ENCODE data around the gene INHBB.

DNA sequence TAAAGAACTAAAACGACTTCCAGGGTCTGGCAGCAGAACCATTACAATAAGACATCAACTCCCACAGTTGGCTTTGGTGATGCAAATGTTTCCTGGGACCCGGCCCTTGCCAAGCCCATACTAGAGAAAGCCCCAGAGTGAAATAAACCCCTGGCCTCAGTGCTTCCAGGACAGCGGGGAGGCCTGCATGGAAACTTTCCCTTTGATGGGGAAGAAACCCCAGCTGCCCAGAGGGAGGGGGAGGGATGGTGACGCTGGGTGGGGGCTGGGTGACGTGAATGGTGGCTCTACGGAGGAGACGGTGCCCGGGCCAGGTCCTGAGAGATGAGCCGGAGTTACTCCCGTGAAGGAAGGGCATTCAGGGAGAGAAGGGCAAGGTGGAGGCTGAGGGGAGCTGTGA lies 27.5 kb downstream of the INHBB start:
- TF ChIP-seq TARDBP (IDR thresholded peaks at IDR 0.05) (no peak), SP1 (IDR thresholded peaks at IDR 0.05) (no peak), HDGF (IDR thresholded peaks at IDR 0.05; ENCODE audit: borderline replicate concordance) (no peak), ARNT (IDR thresholded peaks at IDR 0.05) (no peak), FOXA1 (IDR thresholded peaks at IDR 0.05) (no peak), FOXM1 (IDR thresholded peaks at IDR 0.05; ENCODE audit: borderline replicate concordance) (no peak), NFRKB (IDR thresholded peaks at IDR 0.05) (no peak), SUZ12 (IDR thresholded peaks at IDR 0.05) (no peak), L3MBTL2 (conservative IDR thresholded peaks at IDR 0.05) (no peak), FOXK2 (IDR thresholded peaks at IDR 0.05) (no peak), LEF1 (IDR thresholded peaks at IDR 0.05; ENCODE audit: borderline replicate concordance) (no peak), ZNF384 (IDR thresholded peaks at IDR 0.05) (no peak)
- TF ChIP-seq, protein P1, sequence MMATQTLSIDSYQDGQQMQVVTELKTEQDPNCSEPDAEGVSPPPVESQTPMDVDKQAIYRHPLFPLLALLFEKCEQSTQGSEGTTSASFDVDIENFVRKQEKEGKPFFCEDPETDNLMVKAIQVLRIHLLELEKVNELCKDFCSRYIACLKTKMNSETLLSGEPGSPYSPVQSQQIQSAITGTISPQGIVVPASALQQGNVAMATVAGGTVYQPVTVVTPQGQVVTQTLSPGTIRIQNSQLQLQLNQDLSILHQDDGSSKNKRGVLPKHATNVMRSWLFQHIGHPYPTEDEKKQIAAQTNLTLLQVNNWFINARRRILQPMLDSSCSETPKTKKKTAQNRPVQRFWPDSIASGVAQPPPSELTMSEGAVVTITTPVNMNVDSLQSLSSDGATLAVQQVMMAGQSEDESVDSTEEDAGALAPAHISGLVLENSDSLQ (IDR thresholded peaks at IDR 0.05) = no peak
